ENCODE data around the gene KNSTRN. TPM values are rescaled to one million over a fixed set of nuclear protein-coding genes. Genes with fewer than 3 reads are reported as not detected.

The KNSTRN gene
- total RNA-seq, 1 experiment from 2014 or later, result 115 TPM

GRCh38 chr15:40338921-40339620 lies 43.5 kb upstream of the KNSTRN start:
- ATAC-seq (peak; percentile 58), DNase-seq (peak; percentile 99)
- BruUV-seq (replicated peaks), result TSS peak; percentile 88
- peak overlapping the region; percentile 97 for H3K4me2 ChIP-seq (ENCODE audit: low read length)
- CTCF ChIA-PET, result interaction anchor here (0.6 to 2.0 kb wide), 10 partner anchors 11 to 82 kb away, joined by 3 to 10 read pairs (median 4); partner anchors contain the start of genes DISP2 and INAFM2
- no peaks in the 10 kb centered on the region for H3K9me2 ChIP-seq (replicated peaks; ENCODE audit: low read length)
- H3K9me3 ChIP-seq (ENCODE audit: low read length), result no peaks in the 10 kb centered on the region
- no peaks in the 10 kb centered on the region for H4K20me1 ChIP-seq (ENCODE audit: low read length)
- H3K27me3 ChIP-seq (ENCODE audit: low read length), result no peaks in the 10 kb centered on the region
- H3K4me3 ChIP-seq (ENCODE audit: low read length), result peak overlapping the region; percentile 75
- TF ChIP-seq EZH2 (IDR thresholded peaks at IDR 0.05; ENCODE audit: low read length, unreplicated experiment) (no peak), CTCF (conservative IDR thresholded peaks at IDR 0.05; ENCODE audit: low read depth, low read length) (no peak), EZH2phosphoT487 (IDR thresholded peaks at IDR 0.05; ENCODE audit: borderline replicate concordance, low read length) (no peak)
- peak overlapping the region; percentile 100 for H3K27ac ChIP-seq (ENCODE audit: low read length)
- no peak overlapping the region for H2AFZ ChIP-seq (ENCODE audit: low read length)
- peaks cover 75% of the 10 kb centered on the region for H3K4me1 ChIP-seq (ENCODE audit: insufficient read depth, low read length)
- H3K9ac ChIP-seq (ENCODE audit: low read length), result peak overlapping the region; percentile 98
- POLR2A ChIA-PET (ENCODE audit: unreplicated experiment), result interaction anchor here (0.6 to 2.0 kb wide), 3 partner anchors 10 to 67 kb away, joined by 3 to 8 read pairs (median 3); partner anchors contain the start of gene IVD
- peaks cover 63% of the 10 kb centered on the region for H3K79me2 ChIP-seq (ENCODE audit: low read length)
- intact Hi-C loops (cut with micrococcal nuclease), result loop anchor here (1.0 to 5.0 kb wide), 3 partner anchors 18 to 232 kb away; partner anchors contain the start of gene BMF
- peaks cover 11% of the 10 kb centered on the region for H3F3A ChIP-seq (ENCODE audit: low read length, unreplicated experiment)
- peaks cover 43% of the 10 kb centered on the region for H3K36me3 ChIP-seq (ENCODE audit: low read depth, low read length)

GRCh38 chr15:40339621-40339945 lies 42.9 kb upstream of the KNSTRN start:
- no peak; the same call in 1 of the 2 replicates for ATAC-seq
- H4K20me1 ChIP-seq (ENCODE audit: low read length), result no peaks in the 10 kb centered on the region

More at GRCh38 chr15:40339621-40339945, 42.9 kb upstream of the KNSTRN start:
- H3F3A ChIP-seq (ENCODE audit: low read length, unreplicated experiment), result peaks cover 11% of the 10 kb centered on the region
- peak overlapping the region; percentile 98 for H3K9ac ChIP-seq (ENCODE audit: low read length)
- ChIA-PET CTCF (interaction anchor here (0.6 to 1.4 kb wide), 7 partner anchors 13 to 81 kb away, joined by 3 to 5 read pairs (median 3); partner anchors contain the start of genes DISP2 and INAFM2), POLR2A (ENCODE audit: unreplicated experiment) (interaction anchor here (0.6 to 0.9 kb wide), 2 partner anchors 13 to 66 kb away, joined by 3 to 9 read pairs; partner anchors contain the start of gene IVD)
- peaks cover 63% of the 10 kb centered on the region for H3K79me2 ChIP-seq (ENCODE audit: low read length)
- H2AFZ ChIP-seq (ENCODE audit: low read length), result no peak overlapping the region
- no peak for TF ChIP-seq EZH2 (IDR thresholded peaks at IDR 0.05; ENCODE audit: low read length, unreplicated experiment)
- peak; percentile 44 for TF ChIP-seq CTCF (conservative IDR thresholded peaks at IDR 0.05; ENCODE audit: low read depth, low read length)
- no peaks in the 10 kb centered on the region for H3K9me3 ChIP-seq (ENCODE audit: low read length)
- peaks cover 80% of the 10 kb centered on the region for H3K4me1 ChIP-seq (ENCODE audit: insufficient read depth, low read length)
- peak overlapping the region; percentile 100 for H3K27ac ChIP-seq (ENCODE audit: low read length)
- no peak for DNase-seq
- no peaks in the 10 kb centered on the region for H3K27me3 ChIP-seq (ENCODE audit: low read length)
- no TSS peak for BruUV-seq (replicated peaks)
- no peaks in the 10 kb centered on the region for H3K9me2 ChIP-seq (replicated peaks; ENCODE audit: low read length)
- intact Hi-C loops (cut with micrococcal nuclease), result loop anchor here (2.0 to 5.0 kb wide), 2 partner anchors 29 to 232 kb away; partner anchors contain the start of gene BMF
- peak overlapping the region; percentile 97 for H3K4me2 ChIP-seq (ENCODE audit: low read length)
- peaks cover 38% of the 10 kb centered on the region for H3K36me3 ChIP-seq (ENCODE audit: low read depth, low read length)
- H3K4me3 ChIP-seq (ENCODE audit: low read length), result peak overlapping the region; percentile 75

Data from PC-3 (cell line).